ENCODE measurements around the gene EGLN2.
"Not testable (repeated sequence)": the region's sequence is repeated elsewhere in the genome, so short reads cannot be mapped to it uniquely, and the experiment has no call there.

The EGLN2 gene

GRCh38 chr19:40830741-40831140, 31.8 kb downstream of the EGLN2 start:
- DNase-seq; H3K4me3 Mint-ChIP-seq; H3K9me3 Mint-ChIP-seq; H3K27ac Mint-ChIP-seq; H3K27me3 Mint-ChIP-seq; H3K36me3 Mint-ChIP-seq (ENCODE audit: low read depth): not testable (repeated sequence)
- peaks cover 31% of the 10 kb centered on the region for H3K4me1 Mint-ChIP-seq (ENCODE audit: low read depth)

- Mint-ChIP-seq H3K9me3 (no peaks in the 10 kb centered on the region), H3K27ac (no peak overlapping the region), H3K4me1 (ENCODE audit: low read depth) (peaks cover 25% of the 10 kb centered on the region), H3K4me3 (no peak overlapping the region), H3K36me3 (ENCODE audit: low read depth) (peaks cover 6% of the 10 kb centered on the region), H3K27me3 (no peaks in the 10 kb centered on the region)
- DNase-seq: peak; percentile 8
Measured at GRCh38 chr19:40831502-40832430, 32.8 kb downstream of the EGLN2 start.

- H3K27ac Mint-ChIP-seq; H3K36me3 Mint-ChIP-seq (ENCODE audit: low read depth); H3K9me3 Mint-ChIP-seq; H3K27me3 Mint-ChIP-seq; DNase-seq; H3K4me3 Mint-ChIP-seq: not testable (repeated sequence)
- H3K4me1 Mint-ChIP-seq (ENCODE audit: low read depth): peaks cover 18% of the 10 kb centered on the region
Measured at GRCh38 chr19:40832431-40832790, 33.4 kb downstream of the EGLN2 start.

GRCh38 chr19:40833728-40834533, 34.9 kb downstream of the EGLN2 start:
- DNase-seq; H3K4me3 Mint-ChIP-seq; H3K27ac Mint-ChIP-seq; H3K36me3 Mint-ChIP-seq (ENCODE audit: low read depth); H3K9me3 Mint-ChIP-seq; H3K27me3 Mint-ChIP-seq: not testable (repeated sequence)
- peaks cover 18% of the 10 kb centered on the region for H3K4me1 Mint-ChIP-seq (ENCODE audit: low read depth)

- no peaks in the 10 kb centered on the region for H3K9me3 Mint-ChIP-seq
- no peaks in the 10 kb centered on the region for H3K36me3 Mint-ChIP-seq (ENCODE audit: low read depth)
- no peaks in the 10 kb centered on the region for H3K27me3 Mint-ChIP-seq
- no peak overlapping the region for H3K4me3 Mint-ChIP-seq
- no peak overlapping the region for H3K27ac Mint-ChIP-seq
- peaks cover 16% of the 10 kb centered on the region for H3K4me1 Mint-ChIP-seq (ENCODE audit: low read depth)
- DNase-seq: no peak
Measured at GRCh38 chr19:40836754-40837429, 37.9 kb downstream of the EGLN2 start.

GRCh38 chr19:40838477-40838876, 39.5 kb downstream of the EGLN2 start:
- not testable (repeated sequence) for H3K36me3 Mint-ChIP-seq (ENCODE audit: low read depth); H3K27ac Mint-ChIP-seq; DNase-seq; H3K4me1 Mint-ChIP-seq (ENCODE audit: low read depth); H3K9me3 Mint-ChIP-seq; H3K27me3 Mint-ChIP-seq; H3K4me3 Mint-ChIP-seq

- H3K9me3 Mint-ChIP-seq; H3K27me3 Mint-ChIP-seq; H3K27ac Mint-ChIP-seq; H3K4me3 Mint-ChIP-seq; H3K36me3 Mint-ChIP-seq (ENCODE audit: low read depth); DNase-seq: not testable (repeated sequence)
- H3K4me1 Mint-ChIP-seq (ENCODE audit: low read depth): peaks cover 19% of the 10 kb centered on the region
Measured at GRCh38 chr19:40842012-40842411, 43.0 kb downstream of the EGLN2 start.

- DNase-seq; H3K9me3 Mint-ChIP-seq; H3K36me3 Mint-ChIP-seq (ENCODE audit: low read depth): not testable (repeated sequence)
- H3K4me1 Mint-ChIP-seq (ENCODE audit: low read depth): peaks cover 25% of the 10 kb centered on the region
- H3K27me3 Mint-ChIP-seq: peaks cover 11% of the 10 kb centered on the region
- peak overlapping the region; percentile 59 for H3K4me3 Mint-ChIP-seq
- H3K27ac Mint-ChIP-seq: peak overlapping the region; percentile 68
Measured at GRCh38 chr19:40842997-40843652, 44.1 kb downstream of the EGLN2 start.

- H3K36me3 Mint-ChIP-seq (ENCODE audit: low read depth): not testable (repeated sequence)
Measured at GRCh38 chr19:40843653-40844052, 44.7 kb downstream of the EGLN2 start.

GRCh38 chr19:40846722-40847121, 47.7 kb downstream of the EGLN2 start:
- Mint-ChIP-seq H3K27me3 (peaks cover 39% of the 10 kb centered on the region), H3K4me1 (ENCODE audit: low read depth) (peaks cover 35% of the 10 kb centered on the region)
- H3K4me3 Mint-ChIP-seq; DNase-seq; H3K9me3 Mint-ChIP-seq; H3K36me3 Mint-ChIP-seq (ENCODE audit: low read depth); H3K27ac Mint-ChIP-seq: not testable (repeated sequence)

More at GRCh38 chr19:40843653-40844052, 44.7 kb downstream of the EGLN2 start:
- peak overlapping the region; percentile 68 for H3K27ac Mint-ChIP-seq
- peak overlapping the region; percentile 59 for H3K4me3 Mint-ChIP-seq
- not testable (repeated sequence) for H3K9me3 Mint-ChIP-seq
- H3K4me1 Mint-ChIP-seq (ENCODE audit: low read depth): peaks cover 29% of the 10 kb centered on the region
- H3K27me3 Mint-ChIP-seq: peaks cover 16% of the 10 kb centered on the region
- DNase-seq: peak; percentile 88

GRCh38 chr19:40850277-40850676, 51.3 kb downstream of the EGLN2 start, which contains the start of gene CYP2A6:
TSS of gene CYP2A6 (minus strand) at chr19:40850447. CDS start at chr19:40850426, 21 bp downstream.
- H3K9me3 Mint-ChIP-seq; H3K36me3 Mint-ChIP-seq (ENCODE audit: low read depth); H3K27ac Mint-ChIP-seq; H3K4me3 Mint-ChIP-seq; DNase-seq: not testable (repeated sequence)
- Mint-ChIP-seq H3K4me1 (ENCODE audit: low read depth) (peaks cover 18% of the 10 kb centered on the region), H3K27me3 (peaks cover 39% of the 10 kb centered on the region)

- DNase-seq; H3K9me3 Mint-ChIP-seq; H3K36me3 Mint-ChIP-seq (ENCODE audit: low read depth); H3K4me3 Mint-ChIP-seq; H3K27ac Mint-ChIP-seq: not testable (repeated sequence)
- H3K4me1 Mint-ChIP-seq (ENCODE audit: low read depth): peaks cover 14% of the 10 kb centered on the region
- peaks cover 33% of the 10 kb centered on the region for H3K27me3 Mint-ChIP-seq
Measured at GRCh38 chr19:40852467-40853152, 53.6 kb downstream of the EGLN2 start.
